ENCODE measurements around the gene UBE2V1.

UBE2V1 gene

GRCh38 chr20:50077818-50078601 is 34.9 kb downstream of the UBE2V1 start:
- no peaks in the 10 kb centered on the region for H4K20me1 ChIP-seq (ENCODE audit: insufficient read depth, low read length, poor library complexity, severe bottlenecking)
- H3F3A ChIP-seq (ENCODE audit: low read depth) = no peaks in the 10 kb centered on the region
- H3K4me3 ChIP-seq (ENCODE audit: low read length, poor library complexity, severe bottlenecking) = no peak overlapping the region
- no peaks in the 10 kb centered on the region for H3K4me1 ChIP-seq (ENCODE audit: insufficient read depth, low read length, poor library complexity, severe bottlenecking)
- peaks cover 14% of the 10 kb centered on the region; the same call in 1 of the 2 replicates for H3K36me3 ChIP-seq (ENCODE audit: insufficient read depth, low read length)
- no peak overlapping the region for H2AFZ ChIP-seq (ENCODE audit: low read length)
- H3K4me2 ChIP-seq (ENCODE audit: low read depth, low read length, poor library complexity, severe bottlenecking) = no peak overlapping the region
- no peak for TF ChIP-seq EZH2phosphoT487 (IDR thresholded peaks at IDR 0.05; ENCODE audit: borderline replicate concordance)
- TF ChIP-seq CTCF (conservative IDR thresholded peaks at IDR 0.05; ENCODE audit: low read length) = no peak
- no peaks in the 10 kb centered on the region for H3K9me3 ChIP-seq (ENCODE audit: insufficient read depth, low read depth, low read length)
- H3K79me2 ChIP-seq (ENCODE audit: insufficient read depth, low read length) = no peaks in the 10 kb centered on the region
- H3K9ac ChIP-seq (ENCODE audit: low read depth, low read length, poor library complexity, severe bottlenecking) = no peak overlapping the region
- H3K27me3 ChIP-seq (ENCODE audit: insufficient read depth, low read length, poor library complexity, severe bottlenecking) = no peaks in the 10 kb centered on the region
- H3K9me2 ChIP-seq (replicated peaks; ENCODE audit: low read depth, low read length) = no peaks in the 10 kb centered on the region

DNA sequence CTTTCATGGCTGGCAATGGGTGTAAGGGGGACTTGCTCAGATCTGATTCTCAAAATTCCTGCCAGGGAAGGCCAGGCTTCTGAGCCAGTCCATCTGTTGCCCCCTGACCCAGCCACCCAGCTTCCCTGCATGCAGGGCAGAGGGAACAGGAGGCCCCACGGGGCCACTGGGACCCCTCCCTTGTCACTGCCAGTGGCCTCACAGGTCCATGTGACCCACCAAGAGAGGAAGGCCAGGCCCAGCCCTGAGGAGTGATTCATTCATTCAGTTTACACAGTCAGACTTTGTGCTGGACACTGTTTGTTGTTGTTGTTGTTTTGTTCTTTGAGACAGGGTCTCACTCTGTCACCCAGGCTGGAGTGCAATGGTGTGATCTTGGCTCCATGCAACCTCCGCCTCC is 39.5 kb downstream of the UBE2V1 start:
- Histone ChIP-seq H3K4me2 (ENCODE audit: low read depth, low read length, poor library complexity, severe bottlenecking) (no peak overlapping the region), H3K27me3 (ENCODE audit: insufficient read depth, low read length, poor library complexity, severe bottlenecking) (no peaks in the 10 kb centered on the region), H3F3A (ENCODE audit: low read depth) (no peaks in the 10 kb centered on the region), H3K9ac (ENCODE audit: low read depth, low read length, poor library complexity, severe bottlenecking) (no peak overlapping the region), H2AFZ (ENCODE audit: low read length) (no peak overlapping the region; the same call in 1 of the 2 replicates), H3K9me2 (replicated peaks; ENCODE audit: low read depth, low read length) (no peaks in the 10 kb centered on the region), H3K4me1 (ENCODE audit: insufficient read depth, low read length, poor library complexity, severe bottlenecking) (peaks cover 3% of the 10 kb centered on the region), H4K20me1 (ENCODE audit: insufficient read depth, low read length, poor library complexity, severe bottlenecking) (no peaks in the 10 kb centered on the region), H3K79me2 (ENCODE audit: insufficient read depth, low read length) (no peaks in the 10 kb centered on the region), H3K4me3 (ENCODE audit: low read length, poor library complexity, severe bottlenecking) (no peak overlapping the region), H3K36me3 (ENCODE audit: insufficient read depth, low read length) (no peaks in the 10 kb centered on the region), H3K9me3 (ENCODE audit: insufficient read depth, low read depth, low read length) (no peaks in the 10 kb centered on the region)
- TF ChIP-seq CTCF (conservative IDR thresholded peaks at IDR 0.05; ENCODE audit: low read length) (no peak), EZH2phosphoT487 (IDR thresholded peaks at IDR 0.05; ENCODE audit: borderline replicate concordance) (no peak)

GRCh38 chr20:50071039-50071888 is 41.7 kb downstream of the UBE2V1 start:
- Histone ChIP-seq H3K36me3 (ENCODE audit: insufficient read depth, low read length) (no peaks in the 10 kb centered on the region), H3F3A (ENCODE audit: low read depth) (no peaks in the 10 kb centered on the region), H3K79me2 (ENCODE audit: insufficient read depth, low read length) (no peaks in the 10 kb centered on the region), H3K27me3 (ENCODE audit: insufficient read depth, low read length, poor library complexity, severe bottlenecking) (no peaks in the 10 kb centered on the region), H3K4me1 (ENCODE audit: insufficient read depth, low read length, poor library complexity, severe bottlenecking) (peaks cover 3% of the 10 kb centered on the region), H3K9me3 (ENCODE audit: insufficient read depth, low read depth, low read length) (no peaks in the 10 kb centered on the region), H3K9me2 (replicated peaks; ENCODE audit: low read depth, low read length) (no peaks in the 10 kb centered on the region), H3K9ac (ENCODE audit: low read depth, low read length, poor library complexity, severe bottlenecking) (peak overlapping the region; percentile 57), H3K4me3 (ENCODE audit: low read length, poor library complexity, severe bottlenecking) (peak overlapping the region; percentile 71), H3K4me2 (ENCODE audit: low read depth, low read length, poor library complexity, severe bottlenecking) (peak overlapping the region; percentile 83), H2AFZ (ENCODE audit: low read length) (peak overlapping the region; percentile 95), H4K20me1 (ENCODE audit: insufficient read depth, low read length, poor library complexity, severe bottlenecking) (no peaks in the 10 kb centered on the region)
- TF ChIP-seq CTCF (conservative IDR thresholded peaks at IDR 0.05; ENCODE audit: low read length) (peak; percentile 99), EZH2phosphoT487 (IDR thresholded peaks at IDR 0.05; ENCODE audit: borderline replicate concordance) (no peak)
